NK-92 treated with Interleukin-12 subunit alpha and Interleukin-12 subunit beta, amount 100 ng/mL, for 24 hours (cell line): ENCODE data around the gene DHX57.

Experiments used
- DNase-seq: peaks from one replicate; lab custom pipeline; 2025; lab: John Stamatoyannopoulos, UW

Gene DHX57

GRCh38 chr2:38875576-38876367, at the start of gene DHX57, which contains the start of gene MORN2:
Gene DHX57, minus strand, starts transcription at chr2:38875934. Its CDS starts 7,529 bp downstream, at chr2:38868405.
Gene MORN2, plus strand, starts transcription at chr2:38875976.
- DNase-seq: peak; percentile 61

GRCh38 chr2:38922902-38923301, 47.2 kb upstream of the DHX57 start:
- no peak for DNase-seq

GRCh38 chr2:38922389-38922788, 46.7 kb upstream of the DHX57 start:
- no peak for DNase-seq

- DNase-seq: no peak
Observed at GRCh38 chr2:38912619-38913018, 36.9 kb upstream of the DHX57 start.

- no peak for DNase-seq
Observed at GRCh38 chr2:38911191-38911590, 35.5 kb upstream of the DHX57 start.

- no peak for DNase-seq
Observed at GRCh38 chr2:38909872-38910271, 34.1 kb upstream of the DHX57 start.

- no peak for DNase-seq
Observed at GRCh38 chr2:38907743-38908562, 32.2 kb upstream of the DHX57 start.

- DNase-seq: no peak
Observed at GRCh38 chr2:38907242-38907641, 31.5 kb upstream of the DHX57 start.

- no peak for DNase-seq
Observed at GRCh38 chr2:38905251-38905650, 29.5 kb upstream of the DHX57 start.

- DNase-seq: no peak
Observed at GRCh38 chr2:38900726-38901125, 25.0 kb upstream of the DHX57 start.

GRCh38 chr2:38898256-38898655, 22.5 kb upstream of the DHX57 start:
- DNase-seq: no peak

GRCh38 chr2:38892819-38893218, 17.1 kb upstream of the DHX57 start:
- no peak for DNase-seq

GRCh38 chr2:38889575-38889974, 13.8 kb upstream of the DHX57 start, which contains the start of gene ARHGEF33:
Gene ARHGEF33, plus strand, starts transcription at chr2:38889875. Its CDS starts 29,573 bp downstream, at chr2:38919448.
- DNase-seq: no peak

GRCh38 chr2:38889045-38889444, 13.3 kb upstream of the DHX57 start:
- DNase-seq: no peak

- no peak for DNase-seq
Observed at GRCh38 chr2:38887902-38888554, 12.3 kb upstream of the DHX57 start.

- no peak for DNase-seq
Observed at GRCh38 chr2:38887347-38887746, 11.6 kb upstream of the DHX57 start.

GRCh38 chr2:38886063-38886462, 10.3 kb upstream of the DHX57 start:
- no peak for DNase-seq

- DNase-seq: no peak
Observed at GRCh38 chr2:38876407-38876806, 673 bp upstream of the DHX57 start.

GRCh38 chr2:38875227-38875575, 533 bp downstream of the DHX57 start:
- DNase-seq: no peak

GRCh38 chr2:38873763-38874162, 2.0 kb downstream of the DHX57 start:
- no peak for DNase-seq

GRCh38 chr2:38871432-38871831, 4.3 kb downstream of the DHX57 start:
- no peak for DNase-seq

- DNase-seq: no peak
Observed at GRCh38 chr2:38866773-38867443, 8.8 kb downstream of the DHX57 start.
